ENCODE data around the gene RAB17. TPM values are rescaled to one million over a fixed set of nuclear protein-coding genes. Genes with fewer than 3 reads are reported as not detected.

The RAB17 gene
- total RNA-seq, 1 experiment from 2014 or later: 17.2 TPM

DNA sequence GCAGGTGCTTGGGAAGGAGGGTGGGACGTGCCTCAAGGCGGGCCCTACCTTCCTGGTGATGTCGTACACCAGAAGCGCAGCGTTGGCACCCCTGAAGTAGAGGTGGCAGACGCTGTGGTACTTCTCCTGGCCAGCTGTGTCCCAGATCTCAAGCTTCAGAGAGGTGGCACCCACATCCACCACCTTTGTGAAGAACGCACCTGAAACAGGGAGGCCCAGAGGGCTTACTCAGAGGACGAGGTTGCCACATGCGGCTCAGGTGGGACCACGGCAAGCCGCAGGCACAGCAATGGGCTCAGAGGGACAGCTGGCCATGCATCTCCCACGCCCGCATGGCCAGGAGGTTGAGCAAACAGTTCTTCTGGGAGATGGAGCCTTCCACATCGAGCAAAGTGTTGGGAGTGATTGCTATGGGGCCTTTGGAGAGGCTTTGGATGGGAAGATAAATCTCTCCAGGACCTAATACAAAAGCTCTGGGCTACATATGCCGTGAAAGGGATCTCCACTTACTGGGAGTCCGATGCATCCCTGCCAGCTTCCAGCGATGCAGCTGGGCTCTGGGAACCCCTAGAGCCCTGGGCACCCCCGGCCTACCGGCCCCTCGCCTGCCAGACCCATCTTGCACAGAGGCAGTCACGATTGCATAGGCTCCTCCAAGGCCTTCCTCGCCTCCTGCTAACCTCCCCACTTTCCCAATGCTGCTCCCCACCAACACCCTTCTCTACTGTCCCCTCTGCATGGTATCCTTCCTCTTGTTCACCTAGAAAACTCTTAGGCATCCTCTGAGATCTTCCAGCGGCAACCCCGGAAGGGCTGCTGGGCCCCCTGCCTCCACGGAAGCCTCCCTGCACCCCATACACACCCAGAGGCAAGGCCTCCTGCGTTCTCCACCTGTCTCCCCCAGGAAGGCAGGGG, 12.3 kb downstream of the RAB17 start:
- no peak overlapping the region for H3K27ac Mint-ChIP-seq (ENCODE audit: low read depth, unreplicated experiment)
- DNase-seq (ENCODE audit: unreplicated experiment): no peak
- no TSS peak for BruUV-seq (replicated peaks)
- intact Hi-C loops (cut with micrococcal nuclease): no loop called here
- peaks cover 6% of the 10 kb centered on the region for H3K4me1 Mint-ChIP-seq (ENCODE audit: insufficient read depth, unreplicated experiment)
- no peaks in the 10 kb centered on the region for H3K9me3 Mint-ChIP-seq (ENCODE audit: unreplicated experiment)
- H3K36me3 Mint-ChIP-seq (ENCODE audit: insufficient read depth, unreplicated experiment): peaks cover 5% of the 10 kb centered on the region
- ChIA-PET CTCF (interaction anchor here (0.6 to 9.3 kb wide), 3 partner anchors 11 to 493 kb away, joined by 3 to 239 read pairs (median 3); no protein-coding TSS in a partner anchor), POLR2A (no interaction called here)
- TF ChIP-seq, protein P1, sequence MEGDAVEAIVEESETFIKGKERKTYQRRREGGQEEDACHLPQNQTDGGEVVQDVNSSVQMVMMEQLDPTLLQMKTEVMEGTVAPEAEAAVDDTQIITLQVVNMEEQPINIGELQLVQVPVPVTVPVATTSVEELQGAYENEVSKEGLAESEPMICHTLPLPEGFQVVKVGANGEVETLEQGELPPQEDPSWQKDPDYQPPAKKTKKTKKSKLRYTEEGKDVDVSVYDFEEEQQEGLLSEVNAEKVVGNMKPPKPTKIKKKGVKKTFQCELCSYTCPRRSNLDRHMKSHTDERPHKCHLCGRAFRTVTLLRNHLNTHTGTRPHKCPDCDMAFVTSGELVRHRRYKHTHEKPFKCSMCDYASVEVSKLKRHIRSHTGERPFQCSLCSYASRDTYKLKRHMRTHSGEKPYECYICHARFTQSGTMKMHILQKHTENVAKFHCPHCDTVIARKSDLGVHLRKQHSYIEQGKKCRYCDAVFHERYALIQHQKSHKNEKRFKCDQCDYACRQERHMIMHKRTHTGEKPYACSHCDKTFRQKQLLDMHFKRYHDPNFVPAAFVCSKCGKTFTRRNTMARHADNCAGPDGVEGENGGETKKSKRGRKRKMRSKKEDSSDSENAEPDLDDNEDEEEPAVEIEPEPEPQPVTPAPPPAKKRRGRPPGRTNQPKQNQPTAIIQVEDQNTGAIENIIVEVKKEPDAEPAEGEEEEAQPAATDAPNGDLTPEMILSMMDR (IDR thresholded peaks at IDR 0.05; ENCODE audit: unreplicated experiment): no peak
- no peaks in the 10 kb centered on the region for H3K27me3 Mint-ChIP-seq (ENCODE audit: insufficient read depth, unreplicated experiment)
- H3K4me3 Mint-ChIP-seq (ENCODE audit: unreplicated experiment): no peak overlapping the region

DNA sequence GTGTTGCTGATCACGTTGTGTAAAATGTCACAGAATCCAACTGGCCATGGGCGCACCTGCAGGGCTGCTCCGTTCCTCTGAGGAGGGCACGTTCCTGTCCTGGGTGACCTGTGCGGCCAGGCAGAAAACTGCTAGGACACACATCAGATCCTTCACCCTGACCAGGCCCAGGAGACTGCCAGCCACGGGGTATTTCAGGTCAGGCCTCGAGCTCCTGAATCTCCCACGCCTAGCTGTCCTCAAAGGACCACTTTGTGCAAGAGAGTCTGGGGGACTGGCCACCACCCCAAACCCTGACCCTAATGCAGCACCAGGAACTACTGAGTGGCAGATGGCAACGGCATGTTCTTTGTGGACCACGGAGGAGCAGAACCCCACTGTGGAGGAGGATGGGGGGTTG, 13.1 kb downstream of the RAB17 start:
- H3K4me1 Mint-ChIP-seq (ENCODE audit: insufficient read depth, unreplicated experiment): peaks cover 8% of the 10 kb centered on the region
- intact Hi-C loops (cut with micrococcal nuclease): no loop called here
- no peaks in the 10 kb centered on the region for H3K9me3 Mint-ChIP-seq (ENCODE audit: unreplicated experiment)
- TF ChIP-seq, protein P1 (IDR thresholded peaks at IDR 0.05; ENCODE audit: unreplicated experiment): no peak
- H3K4me3 Mint-ChIP-seq (ENCODE audit: unreplicated experiment): no peak overlapping the region
- H3K27me3 Mint-ChIP-seq (ENCODE audit: insufficient read depth, unreplicated experiment): no peaks in the 10 kb centered on the region
- ChIA-PET CTCF (interaction anchor here (0.6 to 9.3 kb wide), 2 partner anchors 68 to 493 kb away, joined by 3 to 239 read pairs; no protein-coding TSS in a partner anchor), POLR2A (no interaction called here)
- no TSS peak for BruUV-seq (replicated peaks)
- peaks cover 5% of the 10 kb centered on the region for H3K36me3 Mint-ChIP-seq (ENCODE audit: insufficient read depth, unreplicated experiment)
- DNase-seq (ENCODE audit: unreplicated experiment): no peak
- no peak overlapping the region for H3K27ac Mint-ChIP-seq (ENCODE audit: low read depth, unreplicated experiment)

DNA sequence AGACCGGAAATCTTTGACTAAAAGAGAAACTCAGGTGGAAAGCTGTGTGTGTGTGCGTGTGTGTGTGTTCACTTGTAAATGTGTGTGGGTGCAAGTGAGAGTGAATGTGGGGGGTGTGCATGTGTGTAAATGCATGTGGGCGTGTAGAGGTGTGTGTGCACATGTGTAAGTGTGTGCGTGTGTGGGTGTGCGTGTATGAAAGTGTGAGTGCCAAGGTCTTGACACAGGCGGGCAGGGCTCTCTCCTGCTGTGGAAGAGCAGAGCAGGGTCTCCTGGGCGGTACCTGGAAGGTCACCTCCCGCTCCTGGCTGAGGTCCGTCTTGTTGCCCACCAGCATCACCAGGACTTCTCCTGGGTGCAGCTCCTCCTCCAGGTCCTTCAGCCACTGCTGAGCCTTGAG, 13.6 kb downstream of the RAB17 start:
- intact Hi-C loops (cut with micrococcal nuclease): no loop called here
- Mint-ChIP-seq H3K27me3 (ENCODE audit: insufficient read depth, unreplicated experiment) (no peaks in the 10 kb centered on the region), H3K4me1 (ENCODE audit: insufficient read depth, unreplicated experiment) (peaks cover 13% of the 10 kb centered on the region), H3K27ac (ENCODE audit: low read depth, unreplicated experiment) (no peak overlapping the region), H3K9me3 (ENCODE audit: unreplicated experiment) (no peaks in the 10 kb centered on the region), H3K4me3 (ENCODE audit: unreplicated experiment) (no peak overlapping the region), H3K36me3 (ENCODE audit: insufficient read depth, unreplicated experiment) (peaks cover 5% of the 10 kb centered on the region)
- TF ChIP-seq, protein P1 (IDR thresholded peaks at IDR 0.05; ENCODE audit: unreplicated experiment): no peak
- no peak for DNase-seq (ENCODE audit: unreplicated experiment)
- ChIA-PET POLR2A (interaction anchor here (2.1 kb wide), 1 partner anchor 13 kb away, joined by 13 read pairs; the partner anchor contains the start of gene RAB17), CTCF (interaction anchor here (0.7 to 9.3 kb wide), 2 partner anchors 67 to 84 kb away, joined by 3 to 239 read pairs; no protein-coding TSS in a partner anchor)
- BruUV-seq (replicated peaks): no TSS peak
